ENCODE results near the gene DLGAP1.

DNA sequence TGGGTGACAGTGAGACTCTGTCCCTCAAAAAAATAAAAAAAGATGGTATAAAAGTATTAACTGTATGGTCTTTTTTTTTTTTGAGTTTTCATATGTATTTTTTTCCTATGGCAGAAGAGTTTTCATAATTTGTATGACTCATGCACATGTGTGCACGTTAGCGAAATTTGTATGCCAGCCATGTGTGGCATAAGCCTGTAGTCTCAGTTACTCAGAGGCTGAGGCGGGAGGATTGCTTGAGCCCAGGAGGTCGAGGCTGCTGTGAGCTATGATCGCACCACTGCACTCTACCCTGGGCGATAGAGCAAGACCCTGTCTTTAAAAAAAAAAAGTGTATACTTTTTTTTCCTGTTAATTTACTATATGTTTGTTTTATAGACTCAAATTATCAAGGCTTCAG lies 844.3 kb downstream of the DLGAP1 start:
- no peak for TF ChIP-seq ZBTB33 (IDR thresholded peaks at IDR 0.05)
- no peak for TF ChIP-seq TAF1 (conservative IDR thresholded peaks at IDR 0.05)
- TF ChIP-seq, protein P1, sequence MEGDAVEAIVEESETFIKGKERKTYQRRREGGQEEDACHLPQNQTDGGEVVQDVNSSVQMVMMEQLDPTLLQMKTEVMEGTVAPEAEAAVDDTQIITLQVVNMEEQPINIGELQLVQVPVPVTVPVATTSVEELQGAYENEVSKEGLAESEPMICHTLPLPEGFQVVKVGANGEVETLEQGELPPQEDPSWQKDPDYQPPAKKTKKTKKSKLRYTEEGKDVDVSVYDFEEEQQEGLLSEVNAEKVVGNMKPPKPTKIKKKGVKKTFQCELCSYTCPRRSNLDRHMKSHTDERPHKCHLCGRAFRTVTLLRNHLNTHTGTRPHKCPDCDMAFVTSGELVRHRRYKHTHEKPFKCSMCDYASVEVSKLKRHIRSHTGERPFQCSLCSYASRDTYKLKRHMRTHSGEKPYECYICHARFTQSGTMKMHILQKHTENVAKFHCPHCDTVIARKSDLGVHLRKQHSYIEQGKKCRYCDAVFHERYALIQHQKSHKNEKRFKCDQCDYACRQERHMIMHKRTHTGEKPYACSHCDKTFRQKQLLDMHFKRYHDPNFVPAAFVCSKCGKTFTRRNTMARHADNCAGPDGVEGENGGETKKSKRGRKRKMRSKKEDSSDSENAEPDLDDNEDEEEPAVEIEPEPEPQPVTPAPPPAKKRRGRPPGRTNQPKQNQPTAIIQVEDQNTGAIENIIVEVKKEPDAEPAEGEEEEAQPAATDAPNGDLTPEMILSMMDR (IDR thresholded peaks at IDR 0.05; ENCODE audit: low read depth, low read length, missing input control), result no peak
- no peak for TF ChIP-seq SP1 (IDR thresholded peaks at IDR 0.05)
- TF ChIP-seq REST (IDR thresholded peaks at IDR 0.05), result no peak
- TF ChIP-seq JUND (IDR thresholded peaks at IDR 0.05), result no peak
- no peak for TF ChIP-seq RAD21 (IDR thresholded peaks at IDR 0.05)
- TF ChIP-seq GABPA (IDR thresholded peaks at IDR 0.05 in 1 of 2, conservative IDR thresholded peaks at IDR 0.05 in 1 of 2), result no peak
- TF ChIP-seq, protein P2, sequence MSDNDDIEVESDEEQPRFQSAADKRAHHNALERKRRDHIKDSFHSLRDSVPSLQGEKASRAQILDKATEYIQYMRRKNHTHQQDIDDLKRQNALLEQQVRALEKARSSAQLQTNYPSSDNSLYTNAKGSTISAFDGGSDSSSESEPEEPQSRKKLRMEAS (IDR thresholded peaks at IDR 0.05), result no peak
- no peak for TF ChIP-seq EGR1 (IDR thresholded peaks at IDR 0.05; ENCODE audit: low read depth in 2 of 2)
- TF ChIP-seq YY1 (IDR thresholded peaks at IDR 0.05), result no peak
- no peak for TF ChIP-seq FOXA1 (IDR thresholded peaks at IDR 0.05)

Data from liver (tissue), 3 donors.